NCI-H1694 (cell line): Measurements from ENCODE around the gene EXOG.

Experiments
- DNase-seq: peaks from one replicate; lab custom pipeline; 2025; lab: John Stamatoyannopoulos, UW

EXOG gene

DNA sequence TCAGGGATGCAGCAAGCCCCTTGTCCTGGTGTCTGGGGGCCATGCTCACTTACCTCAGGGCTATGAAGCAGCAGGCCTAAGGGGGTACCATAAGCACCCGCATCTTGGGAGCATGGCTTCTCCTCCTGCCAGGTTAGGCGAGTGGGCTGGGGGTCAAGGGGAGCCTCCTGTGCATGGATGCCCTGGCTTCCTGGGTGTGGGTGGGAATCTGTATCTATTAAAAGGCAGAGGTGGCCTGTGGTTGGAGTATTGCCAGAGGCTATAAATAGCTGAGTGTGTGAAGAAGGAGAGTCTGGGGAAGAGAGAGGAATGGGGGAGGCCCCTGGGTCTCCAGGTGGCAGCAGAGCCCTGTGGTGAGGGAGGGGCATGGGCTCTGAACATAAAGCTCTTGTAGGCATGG lies 22.9 kb upstream of the EXOG start:
- DNase-seq: no peak

DNA sequence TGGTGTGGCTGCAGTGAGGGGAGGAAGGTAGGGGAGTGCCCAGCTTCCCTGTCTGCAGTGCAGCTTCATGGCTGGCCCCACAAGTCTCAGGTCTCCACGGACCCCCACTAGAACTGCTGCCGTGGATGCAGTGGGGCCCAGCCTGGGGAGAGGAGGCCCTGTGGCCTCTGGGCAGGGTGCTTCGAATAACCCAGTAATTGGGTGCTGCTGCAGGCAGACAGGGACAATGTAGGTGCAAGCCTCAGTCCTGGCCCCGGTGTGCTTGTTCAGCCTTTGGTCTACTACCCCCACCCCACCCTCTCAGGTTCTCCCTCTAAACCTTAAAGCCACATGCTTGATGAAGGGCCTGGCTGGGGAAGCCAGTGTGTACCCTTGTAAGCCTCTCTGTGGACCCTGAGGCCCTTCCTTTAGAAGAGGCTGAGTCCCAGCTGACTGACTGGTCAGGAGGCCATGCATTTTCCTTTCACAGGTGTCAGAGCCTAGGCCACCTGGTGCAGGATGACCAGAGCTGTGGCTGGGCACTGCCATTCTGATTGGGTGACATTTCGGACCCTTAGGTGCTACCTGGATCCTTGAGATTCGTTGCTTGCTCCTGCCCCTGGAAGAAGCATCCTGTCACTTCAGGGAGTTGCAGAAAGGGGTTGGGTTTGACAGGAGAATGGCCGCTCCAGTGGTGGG lies 21.1 kb upstream of the EXOG start:
- DNase-seq: no peak

DNA sequence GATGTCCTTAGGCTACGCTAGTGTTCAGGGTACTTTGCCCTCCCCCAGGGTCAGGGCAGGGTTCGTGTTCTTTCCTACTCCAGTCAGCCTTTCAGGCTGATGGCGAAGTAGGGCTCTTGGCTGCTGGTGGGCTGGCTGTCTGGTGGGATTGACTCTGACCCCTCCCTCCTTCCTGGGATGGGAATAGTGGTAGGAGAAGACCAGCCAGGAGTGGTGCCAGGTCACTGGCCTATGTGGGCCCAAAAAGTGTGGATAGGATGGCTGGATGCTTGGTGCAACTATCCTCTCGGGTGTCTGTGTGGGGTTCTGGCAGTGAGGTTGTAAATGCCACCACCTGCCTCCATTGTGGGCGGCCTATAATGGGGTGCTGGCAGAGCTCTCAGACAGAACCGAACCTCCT lies 20.4 kb upstream of the EXOG start:
- DNase-seq: no peak

DNA sequence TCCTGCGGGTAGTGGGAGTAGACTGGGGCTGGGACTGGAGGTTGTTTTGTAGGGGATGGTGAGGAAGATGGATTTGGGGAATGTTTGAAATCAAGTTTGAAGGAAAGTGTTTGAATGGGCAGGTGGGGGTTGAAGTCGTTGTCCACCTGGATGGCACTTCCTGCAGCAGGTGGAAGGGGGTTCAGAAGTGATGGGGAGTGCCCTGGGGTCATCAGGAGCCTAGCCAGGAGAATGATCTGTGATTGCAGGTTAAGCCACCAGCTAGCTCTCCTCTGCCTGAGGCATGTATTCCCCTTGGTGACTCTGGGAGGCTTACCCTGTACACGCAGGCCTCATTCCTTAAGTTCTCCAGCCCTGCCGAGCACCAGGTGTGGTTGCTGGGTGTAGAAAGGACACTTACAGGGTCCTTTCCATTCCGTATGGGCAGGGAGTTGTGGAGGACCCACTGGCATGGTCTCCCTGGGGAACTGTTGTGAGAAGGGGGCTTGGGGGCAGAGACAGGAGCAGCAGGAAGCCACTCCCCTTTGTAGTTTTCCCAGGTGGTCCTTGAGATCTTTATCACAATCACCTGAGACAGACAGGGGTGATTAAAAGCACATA lies 19.9 kb upstream of the EXOG start:
- DNase-seq: no peak

DNA sequence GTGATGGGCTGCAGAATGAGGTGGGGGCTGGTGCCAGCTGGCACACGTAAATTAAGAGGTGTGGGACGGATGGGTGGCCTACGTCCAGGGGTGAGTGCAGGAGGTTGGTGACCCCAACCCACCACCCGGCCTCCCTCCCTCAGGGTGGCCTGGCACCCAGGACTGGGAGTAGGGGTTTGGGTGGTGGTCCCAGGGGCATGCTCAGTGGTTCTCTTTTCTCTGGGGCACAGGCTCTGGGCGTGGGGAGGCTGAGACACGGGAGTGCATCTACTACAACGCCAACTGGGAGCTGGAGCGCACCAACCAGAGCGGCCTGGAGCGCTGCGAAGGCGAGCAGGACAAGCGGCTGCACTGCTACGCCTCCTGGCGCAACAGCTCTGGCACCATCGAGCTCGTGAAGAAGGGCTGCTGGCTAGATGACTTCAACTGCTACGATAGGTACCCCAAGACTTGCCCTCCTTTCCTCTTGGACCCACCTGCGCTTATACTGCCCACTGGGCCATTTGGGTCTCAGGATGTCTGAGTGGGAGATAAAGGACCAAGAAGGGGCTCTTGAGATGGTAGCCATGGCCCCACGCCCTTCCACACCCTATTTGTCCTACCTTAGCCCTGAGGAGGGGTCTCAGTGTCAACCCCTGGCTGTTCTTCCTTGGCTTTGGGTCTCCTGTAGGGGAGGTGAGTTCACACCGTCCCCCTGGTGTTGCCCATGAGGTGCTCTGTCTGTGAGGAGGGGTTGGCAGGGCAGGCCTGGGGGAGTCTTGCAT lies 18.9 kb upstream of the EXOG start:
- no peak for DNase-seq

DNA sequence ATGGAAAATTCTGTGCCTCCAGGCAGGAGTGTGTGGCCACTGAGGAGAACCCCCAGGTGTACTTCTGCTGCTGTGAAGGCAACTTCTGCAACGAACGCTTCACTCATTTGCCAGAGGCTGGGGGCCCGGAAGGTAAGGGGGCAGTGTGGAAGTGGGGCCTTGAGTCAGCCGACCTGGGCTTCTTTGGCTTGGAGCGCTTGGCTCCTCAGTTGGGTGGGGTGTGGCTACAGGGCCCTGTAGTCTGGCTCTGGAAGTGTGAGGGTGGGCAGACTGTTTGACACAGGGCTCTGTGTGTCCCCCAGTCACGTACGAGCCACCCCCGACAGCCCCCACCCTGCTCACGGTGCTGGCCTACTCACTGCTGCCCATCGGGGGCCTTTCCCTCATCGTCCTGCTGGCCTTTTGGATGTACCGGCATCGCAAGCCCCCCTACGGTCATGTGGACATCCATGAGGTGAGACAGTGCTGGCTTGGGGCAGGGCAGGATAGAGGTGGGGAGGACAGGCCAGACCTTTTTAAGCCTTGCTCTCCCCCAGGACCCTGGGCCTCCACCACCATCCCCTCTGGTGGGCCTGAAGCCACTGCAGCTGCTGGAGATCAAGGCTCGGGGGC lies 18.2 kb upstream of the EXOG start:
- no peak for DNase-seq

DNA sequence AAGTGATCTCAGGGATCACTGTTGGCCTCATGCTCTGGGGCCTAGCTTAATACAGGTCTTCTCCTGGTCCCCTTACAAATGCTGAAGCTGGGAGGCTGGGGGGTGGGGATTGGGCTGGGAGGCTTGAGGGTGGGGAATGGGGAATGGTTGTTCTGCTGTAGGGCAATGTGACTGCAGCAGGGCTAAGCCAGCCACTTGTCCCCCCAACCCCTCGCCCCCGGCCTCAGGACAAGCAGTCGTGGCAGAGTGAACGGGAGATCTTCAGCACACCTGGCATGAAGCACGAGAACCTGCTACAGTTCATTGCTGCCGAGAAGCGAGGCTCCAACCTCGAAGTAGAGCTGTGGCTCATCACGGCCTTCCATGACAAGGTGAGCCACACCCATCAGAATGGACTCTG lies 17.2 kb upstream of the EXOG start:
- DNase-seq: no peak

DNA sequence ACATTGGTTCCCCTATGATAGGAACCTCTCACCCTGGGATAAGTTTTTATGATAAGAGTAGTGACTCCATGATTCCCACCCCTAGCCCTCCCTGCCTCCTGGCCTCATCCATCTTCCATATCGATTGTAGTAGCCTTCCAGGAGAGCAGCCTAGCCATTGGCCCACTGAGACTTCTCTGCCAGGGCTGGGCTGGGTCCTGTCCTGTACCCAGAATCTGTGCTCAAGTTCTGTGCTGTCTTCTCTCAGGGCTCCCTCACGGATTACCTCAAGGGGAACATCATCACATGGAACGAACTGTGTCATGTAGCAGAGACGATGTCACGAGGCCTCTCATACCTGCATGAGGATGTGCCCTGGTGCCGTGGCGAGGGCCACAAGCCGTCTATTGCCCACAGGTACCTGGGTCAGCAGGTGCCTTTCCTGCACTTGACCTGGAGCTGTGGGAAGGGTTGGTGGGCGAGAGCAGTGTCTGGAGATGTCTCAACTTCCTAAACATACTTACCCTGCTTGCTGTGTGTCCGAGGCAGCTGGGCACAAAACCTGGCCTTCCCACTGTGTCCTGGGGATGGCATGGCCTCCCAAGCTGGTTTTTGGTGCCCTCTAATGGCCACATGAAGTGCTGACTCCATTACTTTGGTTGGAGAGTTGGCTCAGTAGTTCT lies 16.6 kb upstream of the EXOG start:
- DNase-seq: no peak

DNA sequence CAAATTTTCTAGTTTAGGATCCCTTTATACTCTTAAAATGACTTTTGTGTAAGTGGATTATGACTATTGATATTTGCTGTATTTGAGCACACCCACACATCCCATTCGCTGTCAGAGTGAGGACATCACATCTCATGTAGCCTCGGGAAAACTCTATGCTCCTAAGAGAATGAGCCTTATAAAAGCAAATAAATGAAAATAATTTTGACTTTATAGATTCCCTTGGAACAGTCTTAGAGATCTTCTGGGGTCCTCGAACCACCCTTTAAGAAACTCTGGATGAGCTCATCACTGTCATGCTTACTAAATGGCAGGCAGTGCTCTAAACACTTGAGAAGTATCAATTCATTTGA lies 16.1 kb upstream of the EXOG start:
- no peak for DNase-seq

DNA sequence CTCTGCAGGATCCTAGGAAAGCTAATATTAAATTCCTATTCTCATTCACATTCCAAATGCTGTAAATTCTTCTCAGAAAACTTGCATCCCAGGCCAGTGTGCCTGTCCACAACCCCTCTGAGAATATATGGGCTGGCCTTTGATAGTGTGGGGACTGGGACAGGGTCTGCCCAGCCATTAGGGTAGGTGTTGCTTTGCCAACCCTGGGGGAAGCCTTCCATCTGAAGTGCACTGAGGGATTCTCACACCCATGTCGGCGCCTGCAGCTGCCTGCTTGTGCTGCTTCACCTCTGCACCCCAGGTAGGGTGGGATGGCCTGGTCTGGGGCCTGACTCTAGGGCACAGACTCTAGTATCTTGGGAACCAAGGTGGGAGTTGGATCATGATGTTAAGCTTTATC lies 15.2 kb upstream of the EXOG start:
- DNase-seq: no peak

DNA sequence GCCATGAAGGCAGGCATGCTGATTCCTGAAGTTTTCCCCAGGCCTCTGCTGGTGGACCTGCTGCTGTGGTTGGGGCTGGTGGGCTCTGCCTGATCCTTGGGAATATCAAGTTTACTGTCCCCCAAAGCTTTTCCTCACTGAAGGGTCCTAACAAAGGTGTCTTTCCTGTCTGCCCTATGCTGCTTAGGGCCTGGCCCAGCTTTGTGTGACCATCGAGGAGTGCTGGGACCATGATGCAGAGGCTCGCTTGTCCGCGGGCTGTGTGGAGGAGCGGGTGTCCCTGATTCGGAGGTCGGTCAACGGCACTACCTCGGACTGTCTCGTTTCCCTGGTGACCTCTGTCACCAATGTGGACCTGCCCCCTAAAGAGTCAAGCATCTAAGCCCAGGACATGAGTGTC lies 13.2 kb upstream of the EXOG start:
- DNase-seq: no peak

DNA sequence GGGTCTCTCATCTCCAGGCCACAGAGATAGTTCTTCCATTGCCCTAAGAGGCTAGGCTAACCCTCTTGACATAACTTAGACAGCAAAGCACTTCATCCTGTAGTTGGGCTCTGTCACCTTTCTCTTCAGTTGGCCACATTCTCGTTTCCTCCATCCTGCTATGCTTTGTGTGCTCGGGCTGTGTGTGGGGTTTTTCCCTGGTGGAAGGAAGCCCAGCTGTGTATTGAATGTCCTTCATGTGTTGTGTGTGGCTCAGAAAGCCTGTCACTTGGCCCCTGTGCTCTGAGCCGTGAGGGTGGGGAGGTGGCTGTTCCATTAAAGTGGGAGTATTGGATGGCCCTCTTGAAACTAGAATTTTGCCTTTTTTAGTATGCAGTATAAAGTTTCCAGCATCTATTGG lies 8.8 kb upstream of the EXOG start:
- DNase-seq: no peak

DNA sequence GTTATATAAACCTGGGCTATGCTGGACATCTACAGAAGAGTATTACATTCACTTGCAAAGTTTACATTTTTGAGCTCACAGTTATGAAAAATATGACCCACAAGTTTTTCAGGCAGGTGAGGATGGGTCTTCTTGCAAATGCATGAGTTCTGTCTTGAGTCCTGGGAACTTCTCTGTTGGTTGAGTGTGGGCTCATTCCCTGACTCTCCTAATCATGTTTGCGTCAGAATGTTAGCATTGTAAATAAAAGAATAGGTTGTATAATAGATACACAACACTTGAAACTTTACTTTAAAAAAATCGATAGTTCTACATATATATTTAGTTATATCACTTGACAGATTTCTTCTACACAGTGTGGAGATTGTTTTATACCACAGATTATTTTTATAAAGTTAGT lies 7.2 kb upstream of the EXOG start:
- DNase-seq: no peak

DNA sequence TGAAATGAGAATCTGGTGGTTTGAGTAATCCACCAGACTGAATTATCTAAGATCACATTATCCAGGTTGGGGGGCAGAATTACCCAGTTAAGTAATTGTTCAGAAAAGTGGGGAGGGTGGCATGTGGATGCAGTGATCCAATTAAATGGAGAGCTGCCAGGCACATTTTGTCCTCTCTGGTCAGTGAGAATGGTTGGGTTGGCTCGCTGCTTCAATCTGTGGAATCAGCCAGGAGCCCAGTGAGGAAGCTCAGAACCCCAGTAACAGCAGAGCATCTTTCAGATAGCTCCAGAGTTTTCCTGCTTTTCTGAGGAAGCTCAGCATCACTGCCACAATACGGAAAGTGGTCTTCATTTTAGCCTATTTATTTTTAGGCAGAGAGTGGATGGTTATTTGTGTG lies 6.4 kb upstream of the EXOG start:
- no peak for DNase-seq

DNA sequence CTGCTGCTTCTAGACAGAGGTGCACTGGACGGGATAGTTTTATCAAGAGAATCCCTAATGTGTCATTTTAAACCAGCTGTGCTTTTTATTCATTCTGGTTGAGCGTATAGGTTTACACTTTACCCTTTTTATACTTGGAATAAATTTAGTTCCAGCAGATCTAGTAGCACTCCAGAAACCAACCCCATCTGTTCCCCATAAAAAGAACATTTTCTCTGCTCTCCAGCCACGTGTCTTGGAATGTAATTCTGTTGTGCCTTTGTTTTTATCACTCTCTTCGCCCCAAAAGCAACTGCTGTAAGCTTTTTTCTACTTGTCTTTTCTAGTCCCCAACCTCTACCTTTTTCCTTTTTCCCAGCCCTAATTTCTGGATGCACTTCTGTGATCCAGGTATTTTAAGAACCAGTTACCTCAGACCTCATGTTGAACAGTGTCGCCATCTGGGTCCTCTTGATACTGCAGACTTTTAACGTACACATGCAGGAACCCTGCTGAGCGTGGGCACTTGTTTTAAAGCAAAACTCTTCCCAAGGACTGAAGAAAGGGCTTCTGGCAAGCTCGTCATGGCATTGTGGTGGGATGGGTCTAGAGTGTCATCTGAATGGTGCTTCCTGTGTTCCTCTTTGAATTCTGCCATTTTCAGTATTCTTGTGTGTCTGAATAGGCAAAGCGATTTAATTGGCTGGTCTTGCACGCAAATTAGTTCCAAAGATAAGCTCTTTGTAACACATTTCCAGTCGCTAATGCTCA lies 5.7 kb upstream of the EXOG start:
- DNase-seq: no peak

DNA sequence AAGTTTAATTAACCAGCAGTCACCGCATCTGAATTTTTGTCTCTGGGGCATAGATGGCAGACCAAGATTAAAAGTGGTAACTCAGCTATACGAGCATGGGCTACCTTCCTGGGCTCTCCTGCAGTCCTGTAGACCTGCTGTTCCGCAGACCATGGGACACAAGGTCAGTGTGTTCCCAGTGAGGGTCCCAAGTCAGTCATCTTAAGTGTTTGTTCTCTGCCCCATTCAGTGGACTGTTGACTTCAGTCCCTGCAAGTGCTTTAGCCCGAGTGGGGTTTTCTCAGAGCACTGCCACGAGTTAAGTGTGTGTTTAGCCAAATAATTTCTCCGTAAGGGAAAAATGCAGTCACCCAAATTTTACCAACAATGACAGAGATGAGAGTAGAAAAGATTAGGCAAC lies 4.9 kb upstream of the EXOG start:
- DNase-seq: no peak

DNA sequence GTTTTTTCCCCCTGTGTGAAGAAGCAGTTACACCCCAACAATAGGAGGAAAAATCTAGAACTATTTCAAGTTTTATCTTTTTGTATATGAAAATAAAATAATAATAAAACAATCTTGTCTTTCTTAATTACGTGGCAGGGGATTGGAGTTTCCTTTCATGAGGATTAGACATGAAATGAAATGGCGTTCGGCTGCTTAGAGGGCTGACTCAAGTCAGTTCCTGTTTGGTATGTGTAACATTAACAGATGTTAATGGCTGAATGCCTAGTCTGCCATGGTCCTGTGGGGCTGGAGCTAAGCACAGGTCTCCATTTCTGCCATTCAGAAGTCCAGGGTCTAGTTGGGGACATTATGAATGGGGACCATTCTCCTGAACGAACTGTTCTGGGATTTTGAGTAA lies 3.1 kb upstream of the EXOG start:
- DNase-seq: no peak

DNA sequence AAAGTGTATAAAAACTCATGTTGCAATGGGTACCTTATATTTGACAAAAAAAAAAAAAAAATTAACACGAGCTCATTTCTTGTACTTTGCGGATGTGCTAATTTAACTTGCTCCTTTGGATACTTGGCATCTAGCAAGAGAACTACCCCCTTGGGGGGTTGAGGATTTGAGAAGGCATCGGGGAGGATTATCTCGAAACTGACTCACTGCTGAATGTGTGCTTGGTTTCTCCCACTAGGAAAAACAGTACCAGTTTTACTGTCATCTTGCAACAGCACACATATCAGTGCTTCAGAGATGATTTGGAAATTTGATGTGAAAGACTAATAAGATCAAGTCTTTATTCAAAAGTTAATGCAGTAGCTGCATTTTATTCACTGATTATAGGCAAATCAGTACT lies 891 bp downstream of the EXOG start:
- DNase-seq: no peak

DNA sequence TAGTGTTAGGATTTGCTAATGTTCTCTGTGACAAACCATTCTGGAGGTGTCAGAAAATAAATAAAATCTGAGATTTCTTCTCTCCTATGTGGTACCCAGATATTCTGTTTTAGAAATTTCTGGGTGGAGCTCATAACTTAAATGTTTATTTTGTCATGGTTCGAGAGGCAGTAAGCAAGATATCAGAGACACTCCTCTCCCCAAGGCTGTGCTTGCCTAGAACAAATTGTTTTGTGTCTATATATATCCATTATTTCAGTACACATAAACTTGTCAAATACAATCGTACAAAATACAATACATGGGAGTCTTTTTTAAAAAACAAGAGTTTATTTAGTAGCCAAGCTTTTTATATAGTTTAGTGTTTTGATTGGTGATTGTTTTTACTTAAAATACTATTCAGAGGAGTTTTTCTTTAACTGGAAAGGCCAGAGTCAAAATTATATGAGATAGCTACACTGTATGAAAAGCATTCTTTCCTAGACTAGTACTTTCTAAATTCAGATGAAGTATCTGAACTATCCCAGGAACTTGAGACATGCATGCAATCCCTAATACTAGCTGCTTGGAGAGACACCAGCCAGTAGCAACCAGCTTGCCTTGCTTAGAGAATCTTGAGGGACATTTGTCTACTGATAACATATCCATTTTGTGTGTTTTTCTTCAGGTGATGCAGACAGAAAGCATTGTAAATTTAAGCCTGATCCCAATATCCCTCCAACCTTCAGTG lies 4.7 kb downstream of the EXOG start:
- no peak for DNase-seq

DNA sequence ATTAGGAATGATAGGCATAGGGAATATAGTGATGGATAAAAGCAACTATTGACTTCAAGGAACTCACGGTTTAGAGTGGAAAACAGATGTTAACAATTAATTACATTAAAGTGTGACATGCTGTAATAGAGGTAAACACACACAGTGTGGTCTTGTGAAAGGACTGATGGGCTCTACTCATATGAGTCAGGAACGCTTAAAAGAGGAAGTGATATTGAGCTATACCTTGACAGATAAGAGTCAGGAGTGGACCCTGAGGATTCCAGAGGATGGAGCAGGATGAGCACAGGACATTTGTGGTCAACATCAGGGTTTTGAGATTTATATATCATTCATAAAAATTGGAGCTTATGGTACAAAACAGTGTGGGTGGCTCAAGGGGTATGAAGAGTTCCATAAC lies 11.0 kb downstream of the EXOG start:
- DNase-seq: no peak

DNA sequence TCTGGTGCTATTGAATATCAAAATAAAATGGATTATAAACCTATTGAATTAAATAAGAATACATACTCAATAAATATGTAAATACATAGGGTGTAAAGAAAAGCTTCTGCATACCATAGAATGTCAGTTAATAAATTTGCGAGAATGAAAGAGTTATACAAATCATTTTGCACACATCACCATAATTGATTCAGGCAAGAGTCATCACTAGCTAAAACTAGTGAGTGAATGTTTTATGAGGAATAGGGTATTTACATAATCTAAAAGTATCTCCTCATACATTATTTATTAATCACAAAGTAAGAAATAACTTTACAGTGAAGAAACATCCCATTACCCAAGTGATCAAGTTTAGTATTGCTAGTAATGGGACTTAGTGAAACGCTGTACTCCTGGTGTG lies 13.6 kb downstream of the EXOG start:
- DNase-seq: no peak
